COR-L47 (cell line): ENCODE measurements around the gene MTAP.
A peak's percentile ranks its signal among the peaks of the same experiment; 100 is the strongest.

Source experiments
- DNase-seq: peaks from one replicate; lab custom pipeline; 2025; lab: John Stamatoyannopoulos, UW

MTAP gene

GRCh38 chr9:21804791-21805190 is 2.4 kb downstream of the MTAP start:
- DNase-seq: no peak

GRCh38 chr9:21806644-21807043 is 4.2 kb downstream of the MTAP start:
- DNase-seq: peak; percentile 34

- DNase-seq: no peak
These were observed 8.0 kb downstream of the MTAP start for GRCh38 chr9:21810388-21810787.

GRCh38 chr9:21810881-21811280 is 8.4 kb downstream of the MTAP start:
- no peak for DNase-seq

GRCh38 chr9:21811914-21812313 is 9.5 kb downstream of the MTAP start:
- DNase-seq: no peak

GRCh38 chr9:21812415-21812814 is 10.0 kb downstream of the MTAP start:
- no peak for DNase-seq

- peak; percentile 51 for DNase-seq
These were observed 10.6 kb downstream of the MTAP start for GRCh38 chr9:21812946-21813568.

- peak; percentile 74 for DNase-seq
These were observed 11.4 kb downstream of the MTAP start for GRCh38 chr9:21813575-21814473.

GRCh38 chr9:21815643-21816042 is 13.2 kb downstream of the MTAP start:
- DNase-seq: no peak

- DNase-seq: no peak
These were observed 14.7 kb downstream of the MTAP start for GRCh38 chr9:21817176-21817575.

- no peak for DNase-seq
These were observed 23.2 kb downstream of the MTAP start for GRCh38 chr9:21825637-21826036.

GRCh38 chr9:21828853-21829410 is 26.5 kb downstream of the MTAP start:
- DNase-seq: no peak

- no peak for DNase-seq
These were observed 28.2 kb downstream of the MTAP start for GRCh38 chr9:21830589-21830988.

GRCh38 chr9:21831841-21832509 is 29.5 kb downstream of the MTAP start:
- DNase-seq: no peak

- no peak for DNase-seq
These were observed 30.8 kb downstream of the MTAP start for GRCh38 chr9:21833090-21833801.

GRCh38 chr9:21835121-21835520 is 32.7 kb downstream of the MTAP start:
- no peak for DNase-seq

GRCh38 chr9:21836437-21837161 is 34.2 kb downstream of the MTAP start:
- DNase-seq: peak; percentile 5

GRCh38 chr9:21837501-21837900 is 35.1 kb downstream of the MTAP start:
- no peak for DNase-seq

GRCh38 chr9:21840647-21841046 is 38.2 kb downstream of the MTAP start:
- no peak for DNase-seq

GRCh38 chr9:21841133-21841532 is 38.7 kb downstream of the MTAP start:
- no peak for DNase-seq

GRCh38 chr9:21848615-21849014 is 46.2 kb downstream of the MTAP start:
- no peak for DNase-seq
